Tongue (tissue), 2 donors: ENCODE results near the gene KIT. TPM values are rescaled to one million over a fixed set of nuclear protein-coding genes. Genes with fewer than 3 reads are reported as not detected.
A peak's percentile ranks its signal among the peaks of the same experiment; 100 is the strongest.
"Not testable (repeated sequence)": the region's sequence is repeated elsewhere in the genome, so short reads cannot be mapped to it uniquely, and the experiment has no call there.

Experiments used
- DNase-seq: peaks from one replicate; pipeline ENCODE4 v3.0.0-alpha.2; 2015
- total RNA-seq: library from RNA; depleted of rRNA; stranded (reverse); fragments of >200 nt; gene quantifications from one replicate; pipeline ENCODE4 v1.2.3, GENCODE V29; 2014

Gene KIT
- total RNA-seq: 17.6 TPM

DNA sequence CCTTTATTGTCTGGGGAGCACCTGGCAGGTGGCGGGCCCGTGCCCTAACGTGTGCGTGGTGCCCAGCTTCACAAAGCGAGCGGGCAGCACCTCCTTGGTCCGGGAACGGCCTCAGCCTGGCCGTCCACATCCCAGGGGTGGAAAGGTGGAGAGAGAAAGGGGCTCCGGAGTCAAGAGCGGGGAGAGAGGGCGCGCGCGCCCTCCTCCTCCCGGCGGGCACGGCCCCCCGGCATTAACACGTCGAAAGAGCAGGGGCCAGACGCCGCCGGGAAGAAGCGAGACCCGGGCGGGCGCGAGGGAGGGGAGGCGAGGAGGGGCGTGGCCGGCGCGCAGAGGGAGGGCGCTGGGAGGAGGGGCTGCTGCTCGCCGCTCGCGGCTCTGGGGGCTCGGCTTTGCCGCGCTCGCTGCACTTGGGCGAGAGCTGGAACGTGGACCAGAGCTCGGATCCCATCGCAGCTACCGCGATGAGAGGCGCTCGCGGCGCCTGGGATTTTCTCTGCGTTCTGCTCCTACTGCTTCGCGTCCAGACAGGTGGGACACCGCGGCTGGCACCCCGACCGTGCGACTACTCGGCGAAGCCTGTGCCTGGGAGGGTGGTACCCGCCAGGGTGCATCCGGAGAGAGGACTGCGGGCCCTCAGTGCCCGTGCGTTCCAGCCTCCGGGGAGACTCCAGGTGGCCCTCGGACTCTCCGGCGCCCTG lies at the start of gene KIT:
KIT (plus strand) TSS at position 407 of the 701 bp plus-strand sequence; CDS start at position 465, 58 bp downstream.
- peak; percentile 76 for DNase-seq

DNA sequence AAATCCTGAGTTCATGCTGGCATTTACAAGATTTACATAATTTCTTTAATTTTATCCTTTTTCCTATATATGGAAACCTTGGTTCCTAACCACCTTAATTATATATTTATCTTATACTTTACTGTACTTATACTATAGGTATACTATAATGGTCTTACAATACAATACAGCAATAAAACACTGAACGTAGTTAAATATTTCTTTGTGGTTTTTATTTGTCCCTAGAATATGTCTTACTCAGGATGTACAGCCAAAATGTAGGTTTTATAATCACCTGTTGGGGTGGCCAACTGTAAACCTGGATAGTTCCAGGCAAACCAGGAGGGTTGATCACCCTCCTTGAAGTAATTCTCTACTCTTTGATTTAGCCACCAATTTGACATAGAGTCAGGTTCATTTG lies 48.4 kb upstream of the KIT start:
- no peak for DNase-seq

DNA sequence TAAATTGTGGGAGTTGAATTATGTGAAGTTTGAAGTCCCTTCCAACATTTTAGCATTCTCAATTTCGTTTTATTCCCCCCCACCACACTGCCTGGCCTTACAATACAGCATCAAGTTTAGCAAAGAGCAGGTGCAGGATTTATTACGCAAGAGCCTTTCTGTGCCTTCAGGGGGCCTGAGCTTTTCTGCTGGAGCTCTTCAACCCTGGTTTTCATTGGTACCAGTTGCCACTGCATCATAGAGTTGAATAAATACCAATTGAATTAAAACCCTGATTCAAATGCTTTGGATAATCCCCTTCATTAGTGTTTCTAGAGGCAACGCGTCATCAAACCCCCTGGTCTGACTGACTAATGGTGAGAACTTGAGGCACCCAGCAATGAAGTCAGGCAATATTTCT lies 43.6 kb upstream of the KIT start:
- no peak for DNase-seq

DNA sequence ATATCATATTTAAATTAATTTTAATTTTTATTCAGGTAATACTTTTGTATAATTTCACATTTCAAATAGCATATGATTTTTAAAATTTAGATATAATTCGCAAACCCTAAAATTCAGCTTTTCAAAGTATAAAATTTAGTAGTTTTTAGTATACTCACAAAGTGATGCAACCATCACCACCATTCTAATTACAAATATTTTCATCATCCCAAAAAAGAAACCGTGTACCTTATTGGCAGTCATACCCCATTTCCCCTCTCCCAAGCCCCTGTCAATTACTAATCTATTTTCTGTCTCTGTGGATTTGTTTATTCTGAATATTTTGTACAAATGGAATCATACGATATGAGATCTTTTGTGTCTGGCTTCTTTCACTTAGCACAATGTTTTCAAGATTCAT lies 37.0 kb upstream of the KIT start:
- no peak for DNase-seq

- peak; percentile 28 for DNase-seq
Observed at GRCh38 chr4:54625391-54625790, 32.4 kb upstream of the KIT start.

DNA sequence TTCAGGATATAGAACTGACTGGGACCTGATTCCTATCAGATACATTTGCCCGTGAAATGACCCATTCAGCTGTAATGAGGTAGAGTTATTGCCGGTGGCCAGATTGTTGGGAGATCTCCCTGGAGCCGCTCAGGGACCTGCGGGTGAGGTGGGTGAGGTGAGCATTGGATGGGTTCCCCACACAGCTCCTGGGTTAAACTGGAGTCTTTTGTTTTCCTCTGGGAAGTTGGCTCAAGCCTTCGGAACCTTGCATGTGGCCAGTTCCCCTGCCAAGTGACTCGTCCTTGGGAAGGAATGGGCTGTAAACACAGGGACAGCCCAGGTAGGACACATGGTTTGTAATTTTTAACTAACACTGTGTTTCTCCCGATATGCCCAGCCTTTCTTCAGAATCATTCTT lies 31.6 kb upstream of the KIT start:
- no peak for DNase-seq

- no peak for DNase-seq
Observed at GRCh38 chr4:54632537-54632936, 25.2 kb upstream of the KIT start.

DNA sequence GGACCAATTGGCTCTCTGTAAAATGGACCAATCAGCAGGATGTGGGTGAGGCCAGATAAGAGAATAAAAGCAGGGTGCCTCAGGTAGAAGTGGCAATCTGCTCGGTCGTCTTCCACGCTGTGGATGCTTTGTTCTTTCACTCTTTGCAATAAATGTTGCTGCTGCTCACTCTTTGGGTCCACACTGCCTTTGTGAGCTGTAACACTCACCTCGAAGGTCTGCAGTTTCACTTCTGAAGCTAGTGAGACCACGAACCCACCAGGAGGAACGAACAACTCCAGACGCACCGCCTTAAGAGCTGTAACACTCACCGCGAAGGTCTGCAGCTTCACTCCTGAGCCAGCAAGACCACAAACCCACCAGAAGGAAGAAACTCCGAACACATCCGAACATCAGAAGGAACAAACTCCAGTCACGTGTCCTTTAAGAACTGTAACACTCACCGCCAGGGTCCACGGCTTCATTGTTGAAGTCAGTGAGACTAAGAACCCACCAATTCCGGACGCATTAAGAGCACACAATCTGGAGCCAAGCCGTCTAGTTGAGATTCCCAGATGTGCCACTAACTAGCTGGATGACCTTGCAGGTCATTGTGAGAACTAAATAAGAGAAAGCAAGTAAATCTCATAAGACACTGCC lies 24.5 kb upstream of the KIT start:
- DNase-seq: not testable (repeated sequence)

DNA sequence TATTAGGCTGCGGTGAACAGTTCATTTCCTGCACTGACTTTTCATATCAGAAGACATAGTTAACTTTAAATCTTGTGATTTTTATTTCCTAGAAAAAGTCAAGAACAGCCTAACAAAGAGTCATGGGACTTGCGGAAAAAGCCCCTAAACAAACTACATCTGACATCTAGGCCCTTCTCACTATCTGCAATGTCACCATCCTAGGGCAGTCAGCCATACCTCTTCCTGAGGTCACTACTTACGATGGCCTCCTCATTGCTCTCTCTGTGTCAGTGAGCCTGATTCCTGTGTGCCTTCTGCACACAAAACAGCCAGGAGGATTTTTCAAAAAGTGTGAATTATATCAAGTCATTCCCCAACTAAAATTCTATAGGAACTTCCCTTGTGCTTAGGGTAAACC lies 22.4 kb upstream of the KIT start:
- no peak for DNase-seq

DNA sequence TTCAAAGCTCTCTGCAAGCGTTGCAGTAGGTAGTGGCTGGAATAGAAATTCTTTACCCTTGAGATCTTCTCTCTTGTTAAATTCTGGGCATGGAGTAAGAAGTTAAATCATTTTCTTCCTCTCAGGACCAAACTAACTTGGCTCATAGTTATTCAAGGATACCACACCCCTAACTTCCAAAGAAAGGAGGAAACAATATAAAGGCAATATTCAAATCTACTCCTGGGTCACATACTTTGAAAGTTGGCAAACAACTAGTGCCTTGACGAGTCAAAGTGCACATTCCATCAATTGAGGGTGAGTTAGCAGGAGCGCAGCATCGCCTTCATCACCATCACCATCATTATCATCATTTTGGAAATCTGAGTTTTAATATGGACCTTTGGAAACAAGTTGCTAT lies 20.4 kb upstream of the KIT start:
- no peak for DNase-seq

DNA sequence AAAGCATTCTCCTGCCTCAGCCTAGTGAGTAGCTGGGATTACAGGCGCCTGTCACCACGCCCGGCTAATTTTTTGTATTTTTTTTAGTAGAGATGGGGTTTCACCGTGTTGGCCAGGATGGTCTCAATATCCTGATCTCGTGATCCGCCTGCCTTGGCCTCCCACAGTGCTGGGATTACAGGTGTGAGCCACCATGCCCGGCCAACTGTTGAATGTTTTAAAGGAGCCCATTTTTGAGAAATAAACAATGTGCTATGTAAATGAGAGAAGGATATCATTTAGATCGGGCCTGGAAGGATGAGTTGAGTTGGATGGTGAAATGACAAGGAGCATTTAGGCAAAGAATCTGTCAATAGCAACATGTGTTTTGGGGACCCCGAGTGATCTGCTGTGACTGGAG lies 16.7 kb upstream of the KIT start:
- DNase-seq: not testable (repeated sequence)

- DNase-seq: no peak
Observed at GRCh38 chr4:54643172-54643571, 14.6 kb upstream of the KIT start.

DNA sequence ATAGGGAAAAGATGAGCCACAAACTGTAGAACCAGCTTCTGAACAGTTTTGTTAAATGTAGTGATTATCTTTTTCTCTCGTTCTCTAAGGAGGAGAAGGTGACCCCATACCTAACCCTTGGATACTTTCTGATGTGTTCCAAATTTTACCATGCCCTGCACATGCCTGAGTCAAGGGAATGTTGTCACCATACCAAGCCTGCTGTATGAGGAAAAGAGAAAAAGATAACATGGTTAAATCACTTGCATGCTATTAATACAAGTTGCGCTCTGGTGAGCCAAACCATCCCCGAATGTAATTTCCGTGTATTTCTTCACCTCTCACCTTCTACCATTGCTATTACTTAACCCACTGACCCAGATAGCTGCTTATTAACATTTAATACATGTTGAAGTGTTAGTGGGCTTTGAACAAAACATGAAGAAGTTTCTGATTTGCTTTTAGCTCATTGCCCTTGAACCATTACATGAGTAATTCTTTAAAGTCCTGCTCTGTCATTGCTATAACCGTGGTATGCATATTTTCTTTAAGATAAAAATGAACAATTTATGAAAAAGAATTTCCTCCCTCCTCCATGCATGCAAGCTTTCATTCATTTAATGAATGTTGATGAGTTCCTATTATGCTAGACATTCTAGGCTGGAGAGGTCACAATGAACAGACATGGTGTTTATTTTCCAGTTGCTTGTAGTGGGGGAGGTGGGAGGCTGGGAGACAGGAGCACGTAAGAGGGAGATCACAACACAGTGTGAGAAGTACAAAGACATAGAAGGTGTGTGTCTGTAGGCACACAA lies 13.6 kb upstream of the KIT start:
- no peak for DNase-seq

DNA sequence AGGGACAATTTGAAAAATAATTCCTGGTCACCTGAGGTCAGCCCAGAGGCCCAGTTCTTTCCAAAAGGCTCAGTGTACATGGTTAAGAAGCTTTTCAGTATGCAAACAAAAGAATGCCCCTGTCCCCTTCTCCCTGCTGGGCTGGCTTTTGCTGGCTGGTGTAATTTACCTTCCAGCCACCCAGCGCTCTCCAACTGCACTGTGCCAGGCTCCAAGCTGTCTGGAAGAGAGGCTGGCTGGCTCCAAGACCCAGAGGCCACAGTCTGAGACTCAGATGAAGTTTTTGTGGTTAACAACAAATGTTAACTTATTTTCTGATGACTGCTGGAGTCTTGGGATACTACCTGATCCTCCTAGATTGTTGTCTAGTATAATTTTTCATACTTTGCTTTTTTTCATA lies 11.9 kb upstream of the KIT start:
- DNase-seq: no peak

DNA sequence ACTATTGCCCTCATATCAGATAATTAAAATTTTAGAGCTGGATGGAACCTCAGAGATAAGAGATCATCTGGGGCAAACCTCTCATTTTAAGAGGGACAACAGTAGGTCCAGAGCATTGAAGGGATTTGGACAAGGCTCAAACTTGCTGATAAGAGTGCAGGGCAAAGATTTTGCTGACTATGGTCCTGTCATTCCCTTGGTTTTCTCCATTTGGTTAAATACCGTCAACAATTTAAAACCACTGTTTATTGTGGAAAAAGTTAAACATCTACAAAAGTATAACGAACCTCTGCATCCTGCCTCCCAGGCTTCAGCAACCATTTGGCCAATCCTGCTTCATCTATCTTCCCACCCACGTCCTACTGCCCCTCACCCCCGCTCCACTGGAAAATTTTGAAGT lies 10.7 kb upstream of the KIT start:
- no peak for DNase-seq

GRCh38 chr4:54651050-54651449 lies 6.7 kb upstream of the KIT start:
- no peak for DNase-seq

GRCh38 chr4:54654753-54655152 lies 3.0 kb upstream of the KIT start:
- no peak for DNase-seq

DNA sequence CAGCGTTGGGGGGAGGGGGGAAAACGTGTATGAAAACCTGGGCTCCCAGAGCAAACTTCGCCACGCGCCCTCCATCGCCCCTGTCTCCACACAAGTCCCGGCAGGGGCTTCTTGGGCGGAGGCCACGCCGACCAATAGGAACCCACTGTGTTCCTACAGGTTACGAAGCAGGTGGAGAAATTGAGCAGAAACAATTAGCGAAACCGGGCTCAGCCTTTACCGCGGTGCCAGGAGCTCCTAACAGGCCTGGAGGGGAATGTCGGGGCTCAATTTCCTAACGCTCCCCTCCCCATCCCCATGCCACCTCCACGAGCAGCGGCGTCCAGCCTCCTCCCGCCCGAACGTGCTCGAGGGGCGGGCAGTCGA lies 589 bp upstream of the KIT start:
- no peak for DNase-seq

DNA sequence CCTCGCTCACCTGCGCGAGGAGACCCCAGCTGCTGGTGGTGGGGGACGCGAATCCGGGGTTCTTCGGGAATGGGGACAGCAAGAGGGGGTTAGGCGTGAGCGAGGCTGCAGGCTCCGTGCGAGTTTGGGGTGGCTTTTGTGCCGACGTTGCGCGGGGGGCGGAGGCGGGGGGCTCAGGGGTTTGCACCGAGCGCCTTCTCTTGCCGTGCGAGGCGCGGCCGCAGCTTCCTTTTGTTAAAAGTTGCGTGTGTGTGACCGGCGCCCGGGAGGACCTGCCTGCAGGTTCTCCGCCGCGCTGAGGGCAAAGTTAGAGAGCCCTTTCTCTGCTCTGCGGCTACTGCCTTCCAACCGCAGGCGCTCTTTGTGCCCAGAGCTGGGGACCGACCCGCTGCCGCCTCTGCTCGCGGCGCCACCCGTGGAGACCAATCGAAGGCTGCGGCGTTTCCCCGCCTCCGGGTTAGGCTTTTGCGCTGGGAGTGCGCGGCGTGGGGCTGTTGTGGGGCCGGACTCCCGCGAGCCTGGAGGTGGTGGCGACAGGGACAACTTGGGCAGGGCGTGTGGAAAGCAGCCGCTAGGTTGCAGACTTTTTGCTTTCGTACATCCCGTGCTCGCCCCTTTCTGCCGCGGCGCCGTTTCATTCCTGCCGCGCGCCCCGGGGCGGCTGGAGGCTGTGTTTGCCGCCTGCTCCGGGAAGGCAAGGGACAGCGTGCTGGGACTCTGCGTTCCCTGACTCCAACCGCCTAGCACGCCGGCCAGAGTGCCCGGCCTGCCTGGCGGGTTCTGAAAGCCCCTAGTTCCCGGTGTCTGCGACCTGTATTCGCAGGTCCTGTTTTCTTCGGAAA lies 716 bp downstream of the KIT start:
- peak; percentile 73 for DNase-seq

DNA sequence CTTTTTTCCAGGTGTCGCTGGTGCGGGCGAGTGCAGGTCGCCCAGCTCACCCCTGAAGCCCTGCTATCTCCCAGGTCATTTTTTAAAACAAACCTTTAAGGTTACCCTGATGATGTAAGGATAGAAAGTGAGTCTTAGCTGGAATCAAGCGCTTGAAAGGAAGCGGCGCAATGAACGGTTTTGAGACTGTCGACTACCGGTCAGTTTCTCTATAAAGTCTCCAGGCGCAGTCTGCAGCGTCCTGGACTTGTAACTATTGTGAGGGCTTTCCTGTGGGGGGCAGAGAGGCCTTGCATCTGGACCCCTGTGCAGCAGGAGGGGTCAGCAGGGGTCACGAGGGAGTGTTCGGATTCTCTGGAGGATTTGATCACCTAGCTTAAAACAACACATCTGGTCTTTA lies 1.6 kb downstream of the KIT start:
- peak; percentile 29 for DNase-seq

GRCh38 chr4:54659749-54660535 lies 2.2 kb downstream of the KIT start:
- DNase-seq: no peak

GRCh38 chr4:54660591-54660990 lies 2.8 kb downstream of the KIT start:
- no peak for DNase-seq
